Mucosa of descending colon (tissue), 3 donors: ENCODE measurements around the gene ARL6IP5. TPM values are rescaled to one million over a fixed set of nuclear protein-coding genes. Genes with fewer than 3 reads are reported as not detected.

ENCODE experiments used
- ATAC-seq: fragments of 200-7000 bp; cut with Tn5 transposase; one replicate; pipeline ENCODE4 v1.9.1; 2020; ENCODE audit warnings: mild to moderate bottlenecking, moderate library complexity
- DNase-seq, 3 donors: peaks; one replicate each; pipeline ENCODE4 v3.0.0-alpha.2; 2020
- H3K36me3 ChIP-seq: fragments of 200-600 bp; one replicate; pipeline ENCODE4 v1.8.0; 2021; ENCODE audit warnings: low read depth, mild to moderate bottlenecking
- H3K4me1 ChIP-seq: fragments of 200-600 bp; one replicate; pipeline ENCODE4 v1.8.0; 2021; ENCODE audit warnings: low read depth, mild to moderate bottlenecking
- H3K4me3 ChIP-seq: fragments of 200-600 bp; one replicate; pipeline ENCODE4 v1.8.0; 2021; ENCODE audit warnings: mild to moderate bottlenecking
- H3K9me3 ChIP-seq: fragments of 200-600 bp; one replicate; pipeline ENCODE4 v1.8.0; 2021; ENCODE audit warnings: mild to moderate bottlenecking
- CTCF ChIP-seq: fragments of 200-600 bp; IDR thresholded peaks from one replicate; pipeline ENCODE4 v1.8.0; 2022; ENCODE audit warnings: antibody characterized with exemption, mild to moderate bottlenecking
- intact Hi-C, 2 donors: fragments of 100-400 bp; cut with DNase I in 1 of 2; cut with micrococcal nuclease in 1 of 2; formaldehyde crosslinking; loops; one replicate each; pipeline versions ENCODE4 v1.11.0 to v1.11.1; 2022; cut with DNase I, micrococcal nuclease
- total RNA-seq, 3 donors: library from RNA; stranded (reverse); fragmentation: NEBNext Ultra II Directional in 2 of 3; extraction: Animal tissue kit (Norgen Biotek cat#: 25700) in 2 of 3; gene quantifications; one replicate each; pipeline versions ENCODE4 v1.2.1 to v1.2.4, GENCODE V29; 2021 to 2023
- donor health status: DM: no; HTN: no; CAD: no; lungs with moderate emphysema.
- donor health status: DM: no; HTN: no; CAD: no.
- donor health status: DM: no; HTN: yes; CAD: no.

Gene ARL6IP5
- total RNA-seq, 3 donors from 2014 or later: 111 to 129 (median 119) TPM

- peaks cover 39% of the 10 kb centered on the region for H3K4me1 ChIP-seq
Measured at GRCh38 chr3:69082361-69082760, 2.4 kb upstream of the ARL6IP5 start.

GRCh38 chr3:69082805-69083204, 1.9 kb upstream of the ARL6IP5 start:
- intact Hi-C loops: no loop called here
- Histone ChIP-seq H3K4me1 (peaks cover 42% of the 10 kb centered on the region), H3K4me3 (no peak overlapping the region), H3K9me3 (no peaks in the 10 kb centered on the region), H3K36me3 (no peaks in the 10 kb centered on the region)
- DNase-seq (peak in 1 of 3 donors; percentile 60), ATAC-seq (no peak)
- no peak for TF ChIP-seq CTCF

More at GRCh38 chr3:69082361-69082760, 2.4 kb upstream of the ARL6IP5 start:
- Histone ChIP-seq H3K4me3 (no peak overlapping the region), H3K9me3 (no peaks in the 10 kb centered on the region), H3K36me3 (no peaks in the 10 kb centered on the region)
- DNase-seq: no peak
- intact Hi-C loops: no loop called here
- no peak for TF ChIP-seq CTCF
- no peak for ATAC-seq

- DNase-seq (peak; percentile 54 to 74 (median 63)), ATAC-seq (peak; percentile 21)
- intact Hi-C loops: no loop called here
- peaks cover 45% of the 10 kb centered on the region for H3K4me1 ChIP-seq
- TF ChIP-seq CTCF: no peak
- H3K4me3 ChIP-seq: peak overlapping the region; percentile 76
- no peaks in the 10 kb centered on the region for H3K36me3 ChIP-seq
- H3K9me3 ChIP-seq: no peaks in the 10 kb centered on the region
Measured at GRCh38 chr3:69085168-69085832, 563 bp downstream of the ARL6IP5 start.

- no peaks in the 10 kb centered on the region for H3K9me3 ChIP-seq
- no peak for TF ChIP-seq CTCF
- no peaks in the 10 kb centered on the region for H3K36me3 ChIP-seq
- H3K4me3 ChIP-seq: peak overlapping the region; percentile 76
- H3K4me1 ChIP-seq: peaks cover 42% of the 10 kb centered on the region
- DNase-seq (peak; percentile 89 to 92 (median 89)), ATAC-seq (peak; percentile 82)
- intact Hi-C loops: no loop called here
Measured at GRCh38 chr3:69085833-69086722, 1.3 kb downstream of the ARL6IP5 start.

GRCh38 chr3:69087030-69087791, 2.5 kb downstream of the ARL6IP5 start:
- intact Hi-C loops: no loop called here
- Histone ChIP-seq H3K9me3 (no peaks in the 10 kb centered on the region), H3K4me3 (no peak overlapping the region), H3K4me1 (peaks cover 44% of the 10 kb centered on the region), H3K36me3 (no peaks in the 10 kb centered on the region)
- no peak for ATAC-seq
- TF ChIP-seq CTCF: no peak
- DNase-seq: no peak
